Gastroesophageal sphincter (tissue), 3 donors: Measurements from ENCODE around the gene CTNND2.

Experiments used
- EP300 ChIP-seq: sonication (generic); formaldehyde crosslinking; IDR thresholded peaks from one replicate; pipeline ENCODE4 v1.6.1; 2017; ENCODE audit warnings: antibody characterized with exemption, mild to moderate bottlenecking
- POLR2A ChIP-seq, 2 donors: fragments of 450-650 bp; IDR thresholded peaks; one replicate each; pipeline ENCODE4 v1.6.1; 2017; ENCODE audit warnings: antibody characterized with exemption in 2 of 2, mild to moderate bottlenecking in 2 of 2, moderate library complexity in 1 of 2
- POLR2AphosphoS5 ChIP-seq: sonication (generic); formaldehyde crosslinking; IDR thresholded peaks from one replicate; pipeline ENCODE4 v1.6.1; 2017; ENCODE audit warnings: antibody characterized with exemption
- TF ChIP-seq, protein P1 (sequence below), 4 experiments: fragments of 200-600 bp in 2 of 4; fragments of 450-650 bp in 2 of 4; sonication (generic) in 1 of 4; IDR thresholded peaks; one replicate each; pipeline ENCODE4 v1.5.1; 2017 to 2019; ENCODE audit warnings: antibody characterized with exemption in 4 of 4, mild to moderate bottlenecking in 2 of 4, moderate library complexity in 2 of 4

DNA sequence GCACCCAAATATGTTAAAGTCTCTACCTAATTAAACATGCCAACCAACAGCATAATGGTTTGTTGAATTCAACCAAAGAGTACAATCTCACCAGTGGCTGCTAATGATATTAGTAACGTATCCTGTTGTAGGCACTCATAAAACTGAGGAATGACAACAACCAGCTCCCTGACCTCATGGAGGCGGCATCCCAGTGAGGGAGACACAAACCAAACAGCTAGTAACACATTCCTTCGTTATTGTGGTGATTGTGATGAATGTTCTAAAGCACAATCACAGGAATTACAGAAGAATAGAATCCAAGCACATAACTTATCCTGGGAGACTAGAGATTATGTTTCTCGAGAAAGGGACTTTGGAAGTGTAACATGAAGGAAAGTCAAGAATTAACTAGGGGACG lies 224.6 kb downstream of the CTNND2 start:
- TF ChIP-seq, protein P1, sequence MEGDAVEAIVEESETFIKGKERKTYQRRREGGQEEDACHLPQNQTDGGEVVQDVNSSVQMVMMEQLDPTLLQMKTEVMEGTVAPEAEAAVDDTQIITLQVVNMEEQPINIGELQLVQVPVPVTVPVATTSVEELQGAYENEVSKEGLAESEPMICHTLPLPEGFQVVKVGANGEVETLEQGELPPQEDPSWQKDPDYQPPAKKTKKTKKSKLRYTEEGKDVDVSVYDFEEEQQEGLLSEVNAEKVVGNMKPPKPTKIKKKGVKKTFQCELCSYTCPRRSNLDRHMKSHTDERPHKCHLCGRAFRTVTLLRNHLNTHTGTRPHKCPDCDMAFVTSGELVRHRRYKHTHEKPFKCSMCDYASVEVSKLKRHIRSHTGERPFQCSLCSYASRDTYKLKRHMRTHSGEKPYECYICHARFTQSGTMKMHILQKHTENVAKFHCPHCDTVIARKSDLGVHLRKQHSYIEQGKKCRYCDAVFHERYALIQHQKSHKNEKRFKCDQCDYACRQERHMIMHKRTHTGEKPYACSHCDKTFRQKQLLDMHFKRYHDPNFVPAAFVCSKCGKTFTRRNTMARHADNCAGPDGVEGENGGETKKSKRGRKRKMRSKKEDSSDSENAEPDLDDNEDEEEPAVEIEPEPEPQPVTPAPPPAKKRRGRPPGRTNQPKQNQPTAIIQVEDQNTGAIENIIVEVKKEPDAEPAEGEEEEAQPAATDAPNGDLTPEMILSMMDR (IDR thresholded peaks at IDR 0.05) = no peak
- TF ChIP-seq EP300 (no peak), POLR2AphosphoS5 (no peak), POLR2A (IDR thresholded peaks at IDR 0.05) (no peak)
